Bone marrow (tissue), 2 donors: ENCODE results near the gene TLR10.
"Not testable (repeated sequence)": the region's sequence is repeated elsewhere in the genome, so short reads cannot be mapped to it uniquely, and the experiment has no call there.

Source experiments
- DNase-seq, 2 donors: peaks; one replicate each; lab custom pipeline; 2025; lab: John Stamatoyannopoulos, UW

Gene TLR10

DNA sequence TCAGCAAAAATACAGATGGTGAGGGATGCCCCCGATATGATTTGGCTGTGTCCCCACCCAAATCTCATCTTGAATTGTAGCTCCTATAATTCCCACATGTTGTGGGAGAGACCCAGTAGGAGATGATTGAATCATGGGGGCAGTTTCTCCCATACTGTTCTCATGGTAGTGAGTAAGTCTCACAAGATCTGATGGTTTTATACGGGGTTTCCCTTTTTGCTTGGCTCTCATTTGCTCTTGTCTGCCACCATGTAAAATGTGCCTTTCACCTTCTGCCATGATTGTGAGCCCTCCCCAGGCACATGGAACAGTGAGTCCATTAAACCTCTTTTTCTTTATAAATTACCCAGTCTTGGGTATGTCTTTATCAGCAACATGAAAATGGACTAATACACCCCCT, 15.8 kb downstream of the TLR10 start:
- not testable (repeated sequence) for DNase-seq

DNA sequence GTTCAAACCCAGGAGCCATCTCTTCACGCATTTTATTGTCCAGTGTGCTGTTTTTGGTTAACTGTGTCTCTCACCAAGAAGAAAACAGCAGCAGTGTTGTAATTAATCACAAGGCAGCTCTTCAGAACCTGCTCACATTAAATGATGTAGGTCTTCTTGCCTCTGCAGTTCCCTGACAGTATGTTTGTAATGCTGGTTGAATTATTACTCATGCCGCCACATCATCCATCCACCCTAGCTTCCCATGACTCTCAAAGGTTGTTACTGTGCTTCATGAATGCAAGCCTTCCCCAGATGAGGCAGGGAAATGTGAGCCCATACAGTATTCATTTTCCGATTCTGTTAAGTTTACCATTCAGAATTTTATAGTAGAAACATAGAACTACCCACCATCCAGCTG, 17.4 kb downstream of the TLR10 start:
- DNase-seq = no peak

DNA sequence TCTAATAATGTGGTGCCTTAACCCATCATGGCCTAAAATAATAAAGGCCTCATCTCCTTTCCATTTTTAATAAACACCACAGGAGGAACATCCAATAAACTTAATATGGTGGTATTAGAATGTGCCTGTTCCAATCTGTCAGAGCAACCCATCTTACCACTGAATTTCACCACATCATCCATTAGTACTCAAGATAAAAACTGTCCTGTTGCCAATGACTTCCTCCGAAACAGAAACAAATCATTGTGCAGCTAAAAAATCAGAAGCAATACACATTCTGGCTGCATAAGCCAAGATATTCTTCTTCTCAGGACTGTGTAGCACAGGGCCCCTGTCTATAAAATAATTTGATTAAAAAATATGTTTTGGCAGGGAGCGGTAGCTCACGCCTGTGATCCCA, 18.5 kb downstream of the TLR10 start:
- DNase-seq = no peak

DNA sequence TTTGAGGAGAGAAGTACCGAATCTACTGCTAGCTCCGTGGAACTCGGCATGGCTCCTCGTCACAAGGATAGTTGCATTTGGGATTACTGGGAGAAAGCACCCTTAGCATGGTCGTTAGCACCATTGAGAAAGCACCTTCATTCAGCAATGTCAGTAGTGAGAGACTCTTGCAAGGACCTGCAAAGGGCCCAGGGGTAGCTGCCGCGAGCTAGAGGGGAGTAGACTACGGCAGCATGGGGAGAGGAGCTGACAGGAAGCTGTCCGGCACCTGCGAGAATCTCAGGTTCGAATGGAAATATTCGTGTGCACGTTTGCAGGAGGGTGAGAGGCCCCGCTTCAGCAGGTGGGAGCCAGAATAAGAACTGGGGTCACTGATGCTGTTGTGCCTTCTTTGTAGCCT, 20.2 kb downstream of the TLR10 start:
- no peak for DNase-seq

DNA sequence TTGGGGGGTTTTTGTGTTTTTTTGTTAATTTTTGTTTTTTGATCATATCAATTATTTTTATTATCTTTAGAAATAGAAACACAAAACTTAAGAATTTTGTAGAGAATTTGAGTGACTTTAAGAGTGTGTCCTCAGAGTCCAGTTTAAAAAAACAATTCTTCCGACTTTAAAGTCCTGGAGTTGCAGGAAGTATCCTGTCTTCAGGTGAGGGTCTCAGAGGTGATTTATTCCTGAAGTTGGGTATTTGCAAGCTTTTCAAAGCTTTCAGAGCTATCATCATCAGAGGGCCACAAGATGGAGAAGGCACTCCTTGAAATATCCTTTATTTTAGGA, 23.0 kb downstream of the TLR10 start:
- DNase-seq = no peak

DNA sequence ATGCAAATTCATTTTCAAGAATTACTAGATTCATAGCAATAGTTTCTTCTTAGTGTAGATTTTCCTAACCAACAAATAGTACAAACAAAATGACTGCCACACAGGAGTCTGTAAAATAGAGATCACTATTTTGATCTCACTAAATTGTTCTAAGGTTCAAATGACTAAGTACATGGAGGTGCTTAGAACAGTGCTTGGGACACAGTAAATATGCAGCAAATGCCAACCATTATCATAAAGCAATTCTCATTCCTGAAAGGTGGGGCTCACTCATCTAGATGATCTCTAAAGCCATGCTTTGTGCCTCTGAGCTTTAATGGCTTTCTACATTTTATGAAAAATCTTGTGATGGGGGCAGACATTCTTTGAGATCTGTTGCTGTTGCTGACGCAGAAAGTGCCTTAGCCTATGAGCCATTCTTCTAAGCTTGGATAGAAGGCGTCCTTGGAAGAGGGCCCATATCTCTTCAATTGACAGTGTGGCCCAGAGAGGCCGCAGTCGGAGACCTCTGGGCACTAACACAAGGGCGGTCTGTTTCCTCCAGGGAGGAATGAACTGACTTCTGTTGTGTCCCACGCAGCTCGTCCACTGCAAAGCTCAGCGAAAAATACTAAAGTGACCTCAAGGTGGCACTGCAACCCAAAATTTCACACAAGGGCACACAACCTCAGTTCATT, 23.5 kb downstream of the TLR10 start:
- peak in 1 of 2 donors; percentile 71 for DNase-seq

DNA sequence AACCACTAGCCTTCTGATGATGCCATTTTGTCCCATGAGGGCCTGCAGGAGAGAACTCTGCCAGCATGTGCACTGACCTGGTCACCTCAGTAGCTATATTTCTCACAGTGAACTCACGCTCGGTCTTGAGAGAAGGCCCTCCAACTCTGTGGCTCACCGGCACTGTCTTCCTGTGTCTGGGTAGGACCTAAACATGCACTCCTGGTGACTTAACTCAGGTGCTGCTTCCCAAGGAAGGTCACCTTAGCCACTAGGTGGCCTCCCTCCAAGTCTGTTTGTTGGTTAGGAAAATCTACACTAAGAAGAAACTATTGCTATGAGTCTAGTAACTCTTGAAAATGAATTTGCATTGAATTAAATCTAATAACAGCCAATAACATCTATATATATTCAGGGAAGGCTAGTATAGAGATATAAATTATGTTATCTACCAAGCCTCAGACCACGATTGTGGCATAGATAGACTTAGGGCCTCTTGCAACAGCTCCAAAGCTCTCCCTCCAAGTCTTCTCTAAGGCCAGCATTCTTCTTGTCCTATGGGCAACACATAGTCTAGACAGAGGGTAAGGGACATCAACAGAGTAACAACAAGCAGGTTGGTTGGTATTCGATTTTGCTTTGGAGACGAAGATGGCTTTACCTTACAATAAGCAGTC, 24.7 kb downstream of the TLR10 start:
- DNase-seq = no peak

DNA sequence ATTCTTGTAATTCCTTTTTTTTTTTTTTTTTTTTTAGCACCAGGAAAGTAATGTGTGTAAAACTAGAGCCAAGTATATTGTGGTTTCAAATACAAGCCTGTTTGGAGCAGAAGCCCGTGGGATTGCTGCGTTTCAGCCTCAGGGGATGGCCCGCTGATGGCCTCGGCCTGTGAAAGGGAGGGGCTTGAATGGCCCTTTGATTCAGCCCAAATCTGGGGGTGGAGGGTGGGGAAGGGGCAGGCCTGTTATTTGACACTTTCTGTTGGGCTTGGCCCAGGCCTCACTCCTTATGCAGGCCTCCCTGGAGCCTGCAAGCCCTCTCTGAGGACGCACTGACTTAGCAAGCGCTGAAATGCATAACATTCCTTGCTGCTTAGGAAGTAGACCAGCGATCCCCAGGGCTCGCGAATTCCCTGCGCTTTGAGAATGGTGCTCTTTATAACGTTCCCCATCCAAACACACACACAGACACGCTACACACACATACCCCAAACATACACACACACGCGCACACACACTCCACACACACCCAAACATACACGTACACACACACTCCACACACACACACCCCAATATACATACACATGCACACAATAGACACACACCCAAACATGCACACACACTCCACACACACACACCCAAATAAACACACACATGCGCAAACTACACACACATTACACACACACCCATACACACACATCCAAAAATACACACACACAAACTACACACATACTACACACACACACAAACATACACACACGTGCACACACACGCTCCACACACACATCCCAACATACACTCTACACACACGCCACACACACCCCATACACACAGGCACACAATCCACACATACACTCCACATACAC, 29.6 kb downstream of the TLR10 start:
- no peak for DNase-seq

DNA sequence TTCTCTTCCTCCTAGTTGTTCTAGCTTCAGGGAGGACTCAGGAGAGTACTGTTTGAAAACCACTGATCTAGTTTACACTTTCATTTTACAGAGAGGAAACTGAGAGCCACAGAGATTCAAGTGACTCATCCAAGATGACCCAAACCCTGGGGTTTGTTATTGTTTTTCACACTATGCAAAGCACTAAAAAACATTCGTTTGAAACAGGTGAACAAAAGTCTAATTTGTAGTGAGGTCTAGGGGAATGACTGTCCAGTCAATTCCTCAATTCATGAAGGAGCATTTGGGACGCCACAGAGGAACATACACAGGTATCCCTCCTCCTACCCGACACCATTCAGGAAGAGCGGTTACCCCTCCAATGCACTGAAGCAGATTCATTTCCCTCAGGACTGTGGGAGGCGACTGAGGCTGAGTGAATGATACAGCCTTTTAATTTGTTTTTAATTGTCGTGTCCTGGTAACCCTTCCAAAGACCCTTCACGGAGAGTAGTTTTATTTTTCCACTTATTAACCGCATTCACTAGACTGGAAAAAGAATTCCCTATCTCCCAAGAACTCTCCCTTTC, 30.3 kb downstream of the TLR10 start:
- peak in 1 of 2 donors; percentile 61 for DNase-seq

DNA sequence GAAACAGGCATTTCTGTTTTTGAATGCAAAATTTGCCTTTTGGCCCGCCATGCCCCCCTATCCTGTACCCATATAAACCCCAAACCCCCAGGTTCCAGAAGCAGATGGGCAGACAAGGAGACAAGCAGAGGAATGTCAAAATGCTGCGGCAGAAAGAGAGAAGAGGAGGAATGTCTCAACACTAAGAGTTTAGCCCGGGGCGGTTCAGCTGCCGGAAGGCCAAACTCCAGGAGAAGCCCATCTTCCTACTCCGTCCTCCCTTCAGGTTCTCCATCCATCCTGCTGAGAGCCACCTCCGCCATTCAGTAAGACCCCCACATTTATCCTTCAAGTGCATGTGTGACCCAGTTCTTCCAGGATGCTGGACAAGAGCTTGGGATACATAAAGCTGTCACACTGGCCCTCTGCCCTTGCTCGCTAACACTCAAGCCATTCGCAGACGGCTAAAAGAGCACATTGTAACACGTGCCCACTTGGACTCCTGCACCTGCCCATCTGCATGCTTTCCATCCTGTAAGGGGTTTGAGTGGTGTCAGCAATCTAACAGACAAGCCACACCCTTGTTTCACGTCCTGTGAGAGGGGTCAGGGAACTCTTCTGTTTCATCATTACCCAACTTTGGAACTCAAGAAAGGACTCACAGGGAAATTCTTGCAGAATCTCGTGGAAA, 31.3 kb downstream of the TLR10 start:
- DNase-seq = no peak

DNA sequence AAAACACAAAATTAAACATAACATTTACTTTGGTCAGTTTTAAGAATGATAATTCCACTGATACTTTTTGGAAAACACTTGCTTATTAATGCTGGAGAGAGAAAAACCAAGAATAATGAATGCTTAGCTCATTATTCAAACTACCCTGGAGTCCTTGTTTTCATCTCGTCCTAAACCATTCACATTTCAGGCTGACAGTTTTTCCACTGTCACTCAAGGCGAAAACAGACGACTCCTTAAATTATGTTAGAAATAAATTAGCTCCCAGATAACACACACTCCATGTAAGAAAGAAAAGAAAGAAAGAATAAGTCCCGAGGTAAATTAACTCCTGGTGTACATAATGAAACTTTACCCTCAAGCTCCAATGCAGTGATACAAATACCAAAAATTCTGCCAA, 33.5 kb downstream of the TLR10 start:
- no peak for DNase-seq

DNA sequence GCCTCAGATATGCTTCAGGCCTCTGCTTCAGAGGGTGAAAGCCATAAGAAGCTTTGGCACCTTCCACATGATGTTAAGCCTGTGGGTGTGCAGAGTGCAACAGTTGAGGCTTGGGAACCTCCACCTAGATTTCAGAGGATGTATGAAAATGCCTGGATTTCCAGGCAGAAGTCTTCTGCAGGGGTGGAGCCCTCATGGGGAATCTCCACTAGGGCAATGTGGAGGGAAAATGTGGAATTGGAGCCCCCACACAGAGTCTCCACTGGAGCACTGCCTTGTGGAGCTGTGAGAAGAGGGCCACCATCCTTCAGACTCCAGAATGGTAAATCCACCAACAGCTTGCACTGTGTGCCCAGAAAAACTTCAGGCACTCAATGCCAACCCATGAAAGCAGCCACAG, 35.2 kb downstream of the TLR10 start:
- DNase-seq = no peak

DNA sequence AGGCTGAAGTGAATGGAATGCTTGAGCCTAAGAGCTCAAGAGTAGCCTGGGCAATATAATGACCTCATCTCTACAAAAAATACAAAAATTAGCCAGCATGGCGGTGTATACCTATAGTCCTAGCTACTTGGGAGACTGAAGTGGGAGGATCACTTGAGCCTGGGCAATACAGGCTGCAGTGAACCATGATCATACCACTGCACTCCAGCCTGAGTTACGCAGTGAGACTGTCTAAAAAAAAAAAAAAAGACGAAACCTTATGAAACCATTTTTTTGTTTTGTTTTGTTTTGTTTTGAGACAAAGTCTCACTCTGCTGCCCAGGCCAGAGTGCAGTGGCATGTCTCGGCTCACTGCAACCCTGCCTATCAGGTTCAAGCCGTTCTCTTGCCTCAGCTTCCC, 36.9 kb downstream of the TLR10 start:
- no peak for DNase-seq

DNA sequence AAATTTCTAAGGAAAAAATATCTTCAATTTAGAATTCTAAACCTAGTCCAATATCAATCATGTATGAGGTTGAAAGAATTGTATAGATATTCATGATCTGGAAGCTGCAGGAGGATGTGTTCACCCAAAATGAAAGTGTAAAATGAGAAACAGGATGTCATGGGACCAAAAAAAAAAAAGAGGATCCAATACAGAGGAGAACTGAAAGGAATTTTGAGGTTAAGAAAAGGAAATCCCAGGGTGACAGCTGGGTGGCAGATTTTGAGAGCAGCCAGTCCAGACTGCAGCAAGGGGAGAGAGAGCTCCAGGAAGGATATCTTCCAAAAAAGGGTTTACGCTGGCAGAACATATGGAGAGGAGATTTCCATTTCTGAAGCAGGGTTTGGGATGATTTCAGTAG, 38.9 kb downstream of the TLR10 start:
- DNase-seq = peak in 1 of 2 donors; percentile 42

DNA sequence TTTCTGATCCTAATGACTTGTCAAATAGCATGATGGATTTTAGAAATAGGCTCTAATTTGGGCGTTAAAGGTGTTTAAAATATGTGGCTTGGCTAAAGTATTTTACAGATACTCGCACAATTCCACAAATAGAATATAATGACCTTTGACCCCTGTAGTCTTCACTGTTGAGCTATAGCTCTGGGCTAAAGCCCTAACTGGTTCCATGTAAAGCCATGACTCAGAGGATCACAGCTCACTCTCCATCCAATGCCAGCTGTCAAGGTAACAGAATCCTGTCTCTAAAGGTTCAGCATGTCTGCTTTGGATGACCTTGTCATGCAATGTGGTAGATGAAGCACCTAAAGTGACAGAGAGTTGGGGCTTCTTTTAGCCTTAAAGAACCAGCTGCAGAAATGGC, 42.5 kb downstream of the TLR10 start:
- no peak for DNase-seq

DNA sequence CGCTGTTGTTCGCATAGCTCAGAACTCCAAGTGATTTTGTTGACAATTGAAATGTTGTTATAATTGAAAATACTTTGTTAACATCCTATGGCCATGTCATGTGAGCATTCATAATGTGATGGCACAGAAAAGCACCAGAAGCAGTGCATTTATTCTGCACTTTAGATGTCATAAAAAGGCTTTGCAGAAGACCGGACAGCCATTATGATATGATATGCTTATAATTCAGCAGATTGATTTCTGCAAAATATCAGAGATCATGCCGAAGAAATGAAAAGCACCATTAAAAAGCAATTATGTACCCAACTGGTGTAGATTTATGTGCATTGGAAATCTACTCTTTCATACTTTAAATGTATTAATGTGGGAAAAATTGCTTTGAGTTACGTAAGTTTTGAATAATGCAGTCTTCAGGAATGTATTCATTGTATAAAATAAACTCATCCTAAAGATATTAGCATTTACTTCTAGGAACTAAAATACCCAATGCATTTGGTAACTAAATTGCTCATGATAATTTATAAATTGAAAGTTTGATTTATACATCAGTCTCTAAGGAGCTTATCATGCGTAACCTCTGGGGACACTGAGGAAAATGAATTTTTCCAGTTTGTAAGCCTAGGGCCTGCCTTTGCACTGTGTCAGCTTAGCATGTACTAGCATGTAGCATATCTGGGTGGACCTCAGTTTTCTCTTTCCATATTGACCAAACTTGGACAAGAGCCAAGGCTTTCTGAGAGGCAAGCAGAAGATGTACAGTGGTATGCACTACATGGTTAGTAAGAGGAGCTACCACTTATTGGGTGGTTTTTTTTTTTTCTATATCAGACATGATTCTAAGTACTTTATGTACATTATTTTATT, 43.6 kb downstream of the TLR10 start:
- DNase-seq = no peak

DNA sequence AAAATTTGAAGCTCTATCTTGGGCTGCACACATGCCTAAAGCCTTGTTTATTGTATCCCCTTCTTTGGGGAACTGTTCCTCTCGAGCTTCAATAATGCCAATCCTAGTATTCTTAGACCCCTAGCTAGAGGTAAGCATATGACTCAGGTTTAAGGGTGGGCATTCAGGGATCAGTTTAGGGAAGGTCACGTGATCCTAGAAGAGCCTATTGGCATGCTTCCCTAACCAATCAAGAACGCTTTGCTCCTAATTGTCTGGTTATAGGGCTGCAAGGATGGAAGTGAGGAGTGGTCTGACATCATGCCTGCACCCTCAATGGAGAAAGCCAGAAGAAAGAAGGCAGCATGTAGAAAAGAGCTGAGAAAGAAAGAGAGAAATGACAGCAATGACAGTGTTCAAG, 46.9 kb downstream of the TLR10 start:
- DNase-seq = no peak

DNA sequence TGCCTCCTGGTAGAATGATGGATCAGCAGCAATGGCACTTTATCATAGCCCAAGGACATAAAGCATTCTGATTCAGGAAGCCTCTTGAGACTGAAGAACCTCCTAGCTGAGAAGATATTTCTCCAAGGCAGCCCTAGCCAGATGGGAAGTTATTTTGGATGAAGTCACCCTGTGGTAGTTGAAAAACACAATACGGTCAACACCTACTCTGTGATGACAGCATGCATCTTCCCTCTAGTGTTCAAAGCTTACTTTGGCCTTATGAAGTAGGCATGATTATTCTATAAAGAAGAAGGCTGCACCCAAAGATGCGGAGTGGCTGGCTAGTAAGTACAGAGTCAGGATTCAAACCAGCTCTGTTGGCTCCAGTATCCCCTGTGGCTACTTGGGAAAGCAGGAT, 47.9 kb downstream of the TLR10 start:
- no peak for DNase-seq

DNA sequence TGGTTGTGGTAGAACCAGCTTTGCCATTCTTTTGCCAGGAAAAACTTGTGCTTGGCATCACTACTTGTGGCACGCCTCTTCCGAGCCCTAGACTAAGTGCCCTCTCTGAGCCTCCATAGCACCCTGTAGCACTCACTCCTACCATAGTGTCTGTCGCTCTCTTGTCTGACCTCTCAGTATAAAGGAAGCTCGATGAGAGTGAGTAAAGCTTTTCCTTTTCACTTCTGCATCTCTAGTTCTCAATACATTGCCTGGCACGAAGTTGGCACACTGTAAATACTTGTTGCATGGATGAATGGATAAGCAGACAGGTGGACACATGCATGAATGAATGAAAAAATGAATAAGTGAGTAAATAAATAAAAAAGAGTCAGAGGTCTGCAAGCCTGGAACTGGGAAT, 48.3 kb downstream of the TLR10 start:
- DNase-seq = no peak

DNA sequence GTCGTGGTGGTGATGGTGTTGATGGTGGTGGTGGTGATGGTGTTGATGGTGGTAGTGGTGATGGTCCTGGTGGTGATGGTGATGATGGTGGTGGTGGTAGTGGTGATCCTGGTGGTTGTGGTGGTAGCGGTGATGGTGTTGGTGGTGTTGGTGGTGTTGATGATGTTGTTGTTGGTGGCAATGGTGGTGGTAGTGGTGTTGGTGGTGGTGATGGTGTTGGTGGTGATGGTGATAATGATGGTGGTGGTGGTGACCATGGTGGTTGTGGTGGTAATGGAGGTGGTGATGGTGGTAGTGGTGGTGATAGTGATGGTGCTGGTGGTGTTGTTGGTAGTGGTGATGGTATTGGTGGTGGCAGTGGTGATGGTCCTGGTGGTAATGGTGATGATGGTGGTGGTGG, 49.1 kb downstream of the TLR10 start:
- no peak for DNase-seq
